Measurements from ENCODE around the gene ADCY3. TPM values are rescaled to one million over a fixed set of nuclear protein-coding genes. Genes with fewer than 3 reads are reported as not detected.

The ADCY3 gene
- total and polyA plus RNA-seq, 10 of the 15 experiments (the other 5 are each of a cell fraction or from before 2014, with no cell fraction given), result 2.8 to 102 (median 50.4) TPM

DNA sequence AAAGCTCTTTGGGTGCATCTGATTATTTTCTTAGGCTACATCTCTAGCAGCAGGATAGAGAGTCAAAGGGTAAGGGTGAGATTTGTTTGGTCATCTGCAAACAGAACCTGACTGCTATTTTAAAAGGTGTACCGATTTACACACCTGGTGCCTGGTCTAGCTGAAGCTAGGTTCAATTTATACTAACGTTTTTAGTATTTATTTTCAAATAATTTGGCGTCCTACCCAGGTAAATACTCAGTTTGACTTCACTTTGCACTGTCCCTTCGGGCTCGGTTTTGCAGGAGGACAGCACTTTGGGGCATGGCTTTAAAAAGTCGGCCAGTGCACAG lies 127.5 kb downstream of the ADCY3 start:
- peaks cover 46% of the 10 kb centered on the region for H3K79me2 ChIP-seq (ENCODE audit: control insufficient read depth, insufficient read depth, low read length)
- ChIA-PET RAD21 (ENCODE audit: unreplicated experiment) (interaction anchor here (0.7 to 3.4 kb wide), 9 partner anchors 9 to 380 kb away, joined by 3 to 24 read pairs (median 4); no protein-coding TSS in a partner anchor), POLR2A (interaction anchor here (0.9 to 1.5 kb wide), 7 partner anchors 13 to 570 kb away, joined by 3 to 6 read pairs (median 3); no protein-coding TSS in a partner anchor), CTCF (interaction anchor here (0.7 to 3.1 kb wide), 10 partner anchors 13 to 851 kb away, joined by 3 to 18 read pairs (median 4); no protein-coding TSS in a partner anchor), SMC1A (ENCODE audit: uncharacterized antibody, unreplicated experiment) (interaction anchor here (0.7 to 2.3 kb wide), 12 partner anchors 9 to 403 kb away, joined by 3 to 6 read pairs (median 4); no protein-coding TSS in a partner anchor)
- intact Hi-C loops (cut with micrococcal nuclease; ENCODE audit: unreplicated experiment), result loop anchor here (2.0 to 10.0 kb wide), 2 partner anchors 34 to 298 kb away; partner anchors contain the start of gene NCOA1
- TSS peak; percentile 92 for BruUV-seq (replicated peaks)
- DNase-seq (ENCODE audit: low read depth, low spot score) (no peak), FAIRE-seq (no peak), ATAC-seq (no peak)
- no peak for TF ChIP-seq ESRRA (IDR thresholded peaks at IDR 0.05; ENCODE audit: low read length)
- TF ChIP-seq, protein P1, sequence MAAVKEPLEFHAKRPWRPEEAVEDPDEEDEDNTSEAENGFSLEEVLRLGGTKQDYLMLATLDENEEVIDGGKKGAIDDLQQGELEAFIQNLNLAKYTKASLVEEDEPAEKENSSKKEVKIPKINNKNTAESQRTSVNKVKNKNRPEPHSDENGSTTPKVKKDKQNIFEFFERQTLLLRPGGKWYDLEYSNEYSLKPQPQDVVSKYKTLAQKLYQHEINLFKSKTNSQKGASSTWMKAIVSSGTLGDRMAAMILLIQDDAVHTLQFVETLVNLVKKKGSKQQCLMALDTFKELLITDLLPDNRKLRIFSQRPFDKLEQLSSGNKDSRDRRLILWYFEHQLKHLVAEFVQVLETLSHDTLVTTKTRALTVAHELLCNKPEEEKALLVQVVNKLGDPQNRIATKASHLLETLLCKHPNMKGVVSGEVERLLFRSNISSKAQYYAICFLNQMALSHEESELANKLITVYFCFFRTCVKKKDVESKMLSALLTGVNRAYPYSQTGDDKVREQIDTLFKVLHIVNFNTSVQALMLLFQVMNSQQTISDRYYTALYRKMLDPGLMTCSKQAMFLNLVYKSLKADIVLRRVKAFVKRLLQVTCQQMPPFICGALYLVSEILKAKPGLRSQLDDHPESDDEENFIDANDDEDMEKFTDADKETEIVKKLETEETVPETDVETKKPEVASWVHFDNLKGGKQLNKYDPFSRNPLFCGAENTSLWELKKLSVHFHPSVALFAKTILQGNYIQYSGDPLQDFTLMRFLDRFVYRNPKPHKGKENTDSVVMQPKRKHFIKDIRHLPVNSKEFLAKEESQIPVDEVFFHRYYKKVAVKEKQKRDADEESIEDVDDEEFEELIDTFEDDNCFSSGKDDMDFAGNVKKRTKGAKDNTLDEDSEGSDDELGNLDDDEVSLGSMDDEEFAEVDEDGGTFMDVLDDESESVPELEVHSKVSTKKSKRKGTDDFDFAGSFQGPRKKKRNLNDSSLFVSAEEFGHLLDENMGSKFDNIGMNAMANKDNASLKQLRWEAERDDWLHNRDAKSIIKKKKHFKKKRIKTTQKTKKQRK (IDR thresholded peaks at IDR 0.05; ENCODE audit: low read depth, low read length), result no peak
- TF ChIP-seq RAD21 (IDR thresholded peaks at IDR 0.05; ENCODE audit: insufficient read depth, low read depth, low read length), result 0 out of 2 replicates have a peak, but pooled peaks have one; percentile 6
- peak overlapping the region; percentile 98 for H3K27ac ChIP-seq (ENCODE audit: control insufficient read depth, insufficient read depth)
- WGBS (ENCODE audit: insufficient coverage, insufficient replicate concordance, low lambda C conversion rate, missing lambda C conversion rate), result 0% methylated on average over 6 of the region's 6 CpGs
- H3K4me3 ChIP-seq, result peak overlapping the region; percentile 97
- no peaks in the 10 kb centered on the region for H3K27me3 ChIP-seq (replicated peaks in 1 of 2; ENCODE audit: control insufficient read depth in 2 of 2, insufficient read depth in 2 of 2, low read length in 1 of 2)
- peak overlapping the region; percentile 81 for H3K4me2 ChIP-seq (ENCODE audit: control insufficient read depth, insufficient read depth)
- peak overlapping the region; percentile 96 for H2AFZ ChIP-seq (ENCODE audit: control insufficient read depth, low read depth, low read length)
- 0 out of 4 replicates have a peak, but pooled peaks cover 0 to 3% of the 10 kb centered on the region in 2 experiments for H3K36me3 ChIP-seq (ENCODE audit: control insufficient read depth in 2 of 2, insufficient read depth in 2 of 2, low read length in 1 of 2)
- peaks cover 6% of the 10 kb centered on the region for H3K4me1 ChIP-seq (ENCODE audit: control insufficient read depth, insufficient read depth, low read length)
- no peaks in the 10 kb centered on the region for H4K20me1 ChIP-seq (ENCODE audit: control insufficient read depth, insufficient read depth)
- H3K9ac ChIP-seq (ENCODE audit: control insufficient read depth, insufficient read depth, low read length), result peak overlapping the region; percentile 93
- no peaks in the 10 kb centered on the region for H3K9me3 ChIP-seq (replicated peaks; ENCODE audit: control insufficient read depth, insufficient read depth, low read length)
- in situ Hi-C loops (cut with MboI), result no loop called here
